SU-DHL-6 (cell line): ENCODE measurements around the gene GPR108.

Experiments
- H2AFZ ChIP-seq: fragments of 200-600 bp; sonication (generic); 2 replicates; pipeline ENCODE4 v1.6.1; 2014; ENCODE audit warnings: low read depth, mild to moderate bottlenecking, moderate library complexity, mixed read lengths, antibody characterized with exemption, low read length; ENCODE audit not compliant: severe bottlenecking
- H3F3A ChIP-seq: fragments of 200-600 bp; shearing (Covaris generic); 2 replicates; pipeline ENCODE4 v1.6.0; 2016; ENCODE audit warnings: antibody characterized with exemption, mild to moderate bottlenecking; ENCODE audit not compliant: insufficient read depth
- H3K27ac ChIP-seq: fragments of 200-600 bp; sonication (generic); 2 replicates; pipeline ENCODE4 v1.5.1; 2016; ENCODE audit warnings: low read depth, mild to moderate bottlenecking, low read length, moderate library complexity, mixed read lengths
- H3K27me3 ChIP-seq: fragments of 200-600 bp; sonication (generic), shearing (Covaris generic); 2 replicates; pipeline ENCODE4 v1.6.0; 2014; ENCODE audit warnings: mild to moderate bottlenecking, low read length
- H3K36me3 ChIP-seq: fragments of 200-600 bp; sonication (generic); 2 replicates; pipeline ENCODE4 v1.6.1; 2014; ENCODE audit warnings: mild to moderate bottlenecking, low read length, mixed read lengths
- H3K4me2 ChIP-seq: fragments of 300-600, 200-600 bp; shearing (Covaris generic), sonication (generic); 2 replicates; pipeline ENCODE4 v1.6.0; 2014; ENCODE audit warnings: low read length, low read depth, mild to moderate bottlenecking; ENCODE audit not compliant: poor library complexity, severe bottlenecking
- H3K4me3 ChIP-seq: fragments of 200-600 bp; sonication (generic); 2 replicates; pipeline ENCODE4 v1.5.1; 2014; ENCODE audit warnings: antibody characterized with exemption, low read length, mild to moderate bottlenecking, mixed read lengths; ENCODE audit not compliant: insufficient read depth, poor library complexity, severe bottlenecking
- H3K79me2 ChIP-seq: fragments of 200-600 bp; sonication (generic); 2 replicates; pipeline ENCODE4 v1.6.1; 2014; ENCODE audit warnings: mild to moderate bottlenecking, low read length, moderate library complexity; ENCODE audit not compliant: insufficient read depth
- H3K9ac ChIP-seq: fragments of 200-600 bp; sonication (generic); 2 replicates; pipeline ENCODE4 v1.7.0; 2014; ENCODE audit warnings: mild to moderate bottlenecking, low read length
- H3K9me2 ChIP-seq: fragments of 200-600 bp; sonication (generic); replicated peaks from 2 replicates; pipeline ENCODE4 v1.6.1; 2014; ENCODE audit warnings: low read length; ENCODE audit not compliant: insufficient read depth
- H3K9me3 ChIP-seq: fragments of 200-600 bp; sonication (generic); 2 replicates; pipeline ENCODE4 v1.6.1; 2014; ENCODE audit warnings: low read length, mixed read lengths; ENCODE audit not compliant: insufficient read depth
- H4K20me1 ChIP-seq: fragments of 200-600 bp; sonication (generic); 2 replicates; pipeline ENCODE4 v1.6.1; 2014; ENCODE audit warnings: low read depth, mild to moderate bottlenecking, antibody characterized with exemption, low read length, moderate library complexity, mixed read lengths
- EZH2phosphoT487 ChIP-seq: fragments of 200-600 bp; sonication (generic), shearing (Covaris generic); conservative IDR thresholded peaks from 2 replicates; pipeline ENCODE4 v1.6.1; 2018; ENCODE audit warnings: mild to moderate bottlenecking, antibody characterized with exemption, low read length, moderate library complexity, mixed read lengths
- TF ChIP-seq, protein P1 (sequence below): fragments of 200-600 bp; sonication (generic); IDR thresholded peaks from one replicate; pipeline ENCODE4 v1.5.1; 2017; ENCODE audit warnings: antibody characterized with exemption, mild to moderate bottlenecking, low read length, moderate library complexity; ENCODE audit not compliant: insufficient read depth, poor library complexity, severe bottlenecking

Gene GPR108

GRCh38 chr19:6685962-6686627, 51.3 kb downstream of the GPR108 start:
- no peak overlapping the region for H3K9ac ChIP-seq
- H3K79me2 ChIP-seq: no peaks in the 10 kb centered on the region
- no peaks in the 10 kb centered on the region for H4K20me1 ChIP-seq
- H3F3A ChIP-seq: no peaks in the 10 kb centered on the region
- no peak overlapping the region for H3K4me3 ChIP-seq
- H3K4me2 ChIP-seq: no peak overlapping the region
- no peaks in the 10 kb centered on the region for H3K36me3 ChIP-seq
- no peak overlapping the region for H2AFZ ChIP-seq
- H3K27ac ChIP-seq: no peak overlapping the region
- no peaks in the 10 kb centered on the region for H3K27me3 ChIP-seq
- H3K9me3 ChIP-seq: peaks cover 5% of the 10 kb centered on the region; the same call in 1 of the 2 replicates
- TF ChIP-seq, protein P1, sequence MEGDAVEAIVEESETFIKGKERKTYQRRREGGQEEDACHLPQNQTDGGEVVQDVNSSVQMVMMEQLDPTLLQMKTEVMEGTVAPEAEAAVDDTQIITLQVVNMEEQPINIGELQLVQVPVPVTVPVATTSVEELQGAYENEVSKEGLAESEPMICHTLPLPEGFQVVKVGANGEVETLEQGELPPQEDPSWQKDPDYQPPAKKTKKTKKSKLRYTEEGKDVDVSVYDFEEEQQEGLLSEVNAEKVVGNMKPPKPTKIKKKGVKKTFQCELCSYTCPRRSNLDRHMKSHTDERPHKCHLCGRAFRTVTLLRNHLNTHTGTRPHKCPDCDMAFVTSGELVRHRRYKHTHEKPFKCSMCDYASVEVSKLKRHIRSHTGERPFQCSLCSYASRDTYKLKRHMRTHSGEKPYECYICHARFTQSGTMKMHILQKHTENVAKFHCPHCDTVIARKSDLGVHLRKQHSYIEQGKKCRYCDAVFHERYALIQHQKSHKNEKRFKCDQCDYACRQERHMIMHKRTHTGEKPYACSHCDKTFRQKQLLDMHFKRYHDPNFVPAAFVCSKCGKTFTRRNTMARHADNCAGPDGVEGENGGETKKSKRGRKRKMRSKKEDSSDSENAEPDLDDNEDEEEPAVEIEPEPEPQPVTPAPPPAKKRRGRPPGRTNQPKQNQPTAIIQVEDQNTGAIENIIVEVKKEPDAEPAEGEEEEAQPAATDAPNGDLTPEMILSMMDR: no peak
- TF ChIP-seq EZH2phosphoT487: no peak
- H3K9me2 ChIP-seq: no peaks in the 10 kb centered on the region

DNA sequence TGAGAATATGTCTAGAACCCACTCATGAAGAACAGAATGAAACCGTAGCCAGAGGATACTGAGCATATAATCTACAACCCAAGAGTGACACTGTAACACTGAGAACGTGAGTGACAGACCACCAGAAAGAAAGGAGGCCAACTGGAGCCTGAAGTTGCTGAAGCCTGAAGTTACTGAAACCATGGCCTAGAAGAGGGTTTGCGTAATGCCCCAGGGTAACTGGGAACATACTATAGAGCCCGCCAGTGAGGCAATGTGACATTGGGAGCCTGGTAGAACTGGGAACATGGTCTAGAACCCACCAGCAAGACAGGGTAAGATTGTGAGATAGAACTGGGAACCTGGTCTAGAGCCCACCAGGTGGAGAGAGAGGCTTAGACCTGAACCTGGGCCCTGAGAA, 51.9 kb downstream of the GPR108 start:
- Histone ChIP-seq H3K9me2 (no peaks in the 10 kb centered on the region), H3K27ac (no peak overlapping the region), H4K20me1 (no peaks in the 10 kb centered on the region), H3K4me3 (no peak overlapping the region), H3K79me2 (no peaks in the 10 kb centered on the region), H3F3A (no peaks in the 10 kb centered on the region), H3K36me3 (no peaks in the 10 kb centered on the region), H3K9ac (no peak overlapping the region), H2AFZ (no peak overlapping the region), H3K9me3 (peaks cover 5% of the 10 kb centered on the region; the same call in 1 of the 2 replicates), H3K4me2 (no peak overlapping the region), H3K27me3 (no peaks in the 10 kb centered on the region)
- TF ChIP-seq, protein P1: no peak
- TF ChIP-seq EZH2phosphoT487: no peak

DNA sequence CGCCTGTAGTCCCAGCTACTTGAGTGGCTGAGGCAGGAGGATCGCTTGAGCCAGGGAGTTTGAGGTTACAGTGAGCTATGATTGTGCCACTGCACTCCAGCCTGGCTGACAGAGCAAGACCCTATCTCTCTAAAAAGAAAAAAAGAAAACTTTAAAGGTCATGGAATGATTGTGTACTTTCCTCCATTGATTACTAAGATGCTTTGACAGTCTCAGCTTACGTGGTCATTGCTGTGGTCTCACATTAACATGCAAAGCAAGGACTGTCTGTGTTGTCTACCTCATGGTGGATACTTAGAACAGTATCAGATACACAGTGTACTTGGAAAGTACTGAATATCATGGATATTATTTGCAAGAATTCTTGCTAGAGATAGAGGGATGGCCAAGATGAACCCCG, 53.4 kb downstream of the GPR108 start:
- H3K4me2 ChIP-seq: no peak overlapping the region
- H3K9me2 ChIP-seq: no peaks in the 10 kb centered on the region
- H3F3A ChIP-seq: no peaks in the 10 kb centered on the region
- H4K20me1 ChIP-seq: no peaks in the 10 kb centered on the region
- no peak overlapping the region for H3K4me3 ChIP-seq
- no peak overlapping the region for H3K9ac ChIP-seq
- peaks cover 4% of the 10 kb centered on the region; the same call in 1 of the 2 replicates for H3K9me3 ChIP-seq
- no peaks in the 10 kb centered on the region for H3K36me3 ChIP-seq
- H3K27ac ChIP-seq: no peak overlapping the region
- no peaks in the 10 kb centered on the region for H3K27me3 ChIP-seq
- no peaks in the 10 kb centered on the region for H3K79me2 ChIP-seq
- TF ChIP-seq EZH2phosphoT487: no peak
- TF ChIP-seq, protein P1: no peak
- no peak overlapping the region for H2AFZ ChIP-seq
